OCI-LY7 (cell line): Measurements from ENCODE around the gene RIT2. TPM values are rescaled to one million over a fixed set of nuclear protein-coding genes. Genes with fewer than 3 reads are reported as not detected.

ENCODE experiments used
- BruUV-seq: library from RNA; stranded (reverse); fragments of 400-500 nt; replicated peaks from 2 replicates; lab custom pipeline; 2021; lab: Mats Ljungman, UMichigan
- CTCF ChIA-PET: fragments of 300-600 bp; sonication (Branson Sonifier 250); formaldehyde crosslinking; loops from one replicate; lab custom pipeline; 2022; ENCODE audit warnings: antibody characterized with exemption; ENCODE audit not compliant: unreplicated experiment; lab: Charles Lee
- POLR2A ChIA-PET: fragments of 300-600 bp; sonication (Branson Sonifier 250); formaldehyde crosslinking; loops from one replicate; lab custom pipeline; 2022; ENCODE audit warnings: antibody characterized with exemption; lab: Charles Lee
- DNase-seq: peaks from one replicate; pipeline ENCODE4 v3.0.0-alpha.2; 2015; ENCODE audit warnings: low spot score
- H2AFZ ChIP-seq: fragments of 200-600 bp; sonication (generic), shearing (Covaris generic); 2 replicates; pipeline ENCODE4 v1.6.1; 2014; ENCODE audit warnings: mild to moderate bottlenecking, antibody characterized with exemption, low read length, moderate library complexity
- H3K27ac ChIP-seq: fragments of 200-600 bp; sonication (generic); 2 replicates; pipeline ENCODE4 v1.5.1; 2014; ENCODE audit warnings: mixed run types, low read depth, mild to moderate bottlenecking, moderate library complexity, low read length, inconsistent platforms; ENCODE audit not compliant: poor library complexity, severe bottlenecking
- H3K36me3 ChIP-seq: fragments of 200-600 bp; sonication (generic); 2 replicates; pipeline ENCODE4 v1.6.1; 2014; ENCODE audit warnings: mild to moderate bottlenecking, antibody characterized with exemption, low read length, moderate library complexity, mixed read lengths; ENCODE audit not compliant: insufficient read depth
- H3K4me1 ChIP-seq: fragments of 200-600 bp; sonication (generic); 2 replicates; pipeline ENCODE4 v1.5.1; 2014; ENCODE audit warnings: mild to moderate bottlenecking, low read length; ENCODE audit not compliant: insufficient read depth, poor library complexity, severe bottlenecking
- H3K4me2 ChIP-seq: fragments of 200-600 bp; sonication (generic); 2 replicates; pipeline ENCODE4 v1.6.1; 2014; ENCODE audit warnings: mild to moderate bottlenecking, low read length
- H3K4me3 ChIP-seq: fragments of 200-600 bp; sonication (generic); 2 replicates; pipeline ENCODE4 v1.5.1; 2014; ENCODE audit warnings: mild to moderate bottlenecking, low read depth, low read length; ENCODE audit not compliant: poor library complexity, severe bottlenecking
- H3K79me2 ChIP-seq: fragments of 200-600 bp; sonication (generic); 2 replicates; pipeline ENCODE4 v1.6.1; 2016; ENCODE audit warnings: low read depth, mild to moderate bottlenecking, low read length, moderate library complexity, mixed read lengths; ENCODE audit not compliant: insufficient read depth
- H3K9me2 ChIP-seq: fragments of 200-600 bp; sonication (generic); 2 replicates; pipeline ENCODE4 v1.6.1; 2016; ENCODE audit warnings: mild to moderate bottlenecking, low read length, mixed read lengths; ENCODE audit not compliant: insufficient read depth
- H3K9me3 ChIP-seq: fragments of 200-600 bp; sonication (generic); 2 replicates; pipeline ENCODE4 v1.6.1; 2014; ENCODE audit warnings: mild to moderate bottlenecking, mixed run types, low read length, mixed read lengths
- H4K20me1 ChIP-seq: fragments of 200-600 bp; sonication (generic); 2 replicates; pipeline ENCODE4 v1.6.1; 2014; ENCODE audit warnings: mild to moderate bottlenecking, antibody characterized with exemption, low read length, moderate library complexity, mixed read lengths; ENCODE audit not compliant: insufficient read depth
- EZH2phosphoT487 ChIP-seq: fragments of 200-600 bp; sonication (generic); IDR thresholded peaks from 2 replicates; pipeline ENCODE4 v1.6.1; 2018; ENCODE audit warnings: low read depth, borderline replicate concordance, mild to moderate bottlenecking, mixed run types, antibody characterized with exemption, low read length, moderate library complexity, mixed read lengths
- intact Hi-C: fragments of 100-400 bp; cut with micrococcal nuclease; formaldehyde crosslinking; loops from one replicate; pipeline ENCODE4 v1.10.0; 2022; ENCODE audit not compliant: unreplicated experiment
- total RNA-seq, 2 experiments: library from RNA; depleted of rRNA in 1 of 2; stranded (reverse); fragments of >200 nt in 1 of 2; shearing (Covaris generic) in 1 of 2; gene quantifications; 2 replicates each; pipeline ENCODE4 v1.2.3, GENCODE V29; 2014 to 2022
- TF ChIP-seq, protein P1 (sequence below): fragments of 200-600 bp; sonication (generic); conservative IDR thresholded peaks from 2 replicates; pipeline ENCODE4 v1.5.1; 2014; ENCODE audit warnings: mild to moderate bottlenecking, antibody characterized with exemption, low read length, moderate library complexity, mixed read lengths

Gene RIT2
- total RNA-seq, 2 experiments from 2014 or later, result not detected

DNA sequence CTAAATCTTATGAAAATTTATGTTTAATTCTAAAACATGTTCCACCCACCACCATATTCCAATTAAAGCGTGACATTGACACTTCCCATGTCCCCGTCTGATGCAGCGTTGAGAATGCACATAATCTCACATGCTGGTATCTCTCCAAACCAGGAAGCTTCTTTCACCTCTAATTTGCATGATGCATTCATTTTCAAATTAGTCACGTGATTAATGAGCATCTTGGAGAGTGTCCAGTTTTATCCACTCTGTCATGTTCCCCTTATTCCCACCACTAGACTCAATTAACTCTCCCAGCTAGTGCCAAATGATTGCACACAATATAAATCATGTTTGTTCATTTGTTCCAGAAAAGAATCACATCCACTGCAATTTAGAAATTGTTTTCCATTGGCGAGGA, 105.8 kb downstream of the RIT2 start:
- CTCF ChIA-PET, result no interaction called here
- TF ChIP-seq EZH2phosphoT487, result no peak
- TF ChIP-seq, protein P1, sequence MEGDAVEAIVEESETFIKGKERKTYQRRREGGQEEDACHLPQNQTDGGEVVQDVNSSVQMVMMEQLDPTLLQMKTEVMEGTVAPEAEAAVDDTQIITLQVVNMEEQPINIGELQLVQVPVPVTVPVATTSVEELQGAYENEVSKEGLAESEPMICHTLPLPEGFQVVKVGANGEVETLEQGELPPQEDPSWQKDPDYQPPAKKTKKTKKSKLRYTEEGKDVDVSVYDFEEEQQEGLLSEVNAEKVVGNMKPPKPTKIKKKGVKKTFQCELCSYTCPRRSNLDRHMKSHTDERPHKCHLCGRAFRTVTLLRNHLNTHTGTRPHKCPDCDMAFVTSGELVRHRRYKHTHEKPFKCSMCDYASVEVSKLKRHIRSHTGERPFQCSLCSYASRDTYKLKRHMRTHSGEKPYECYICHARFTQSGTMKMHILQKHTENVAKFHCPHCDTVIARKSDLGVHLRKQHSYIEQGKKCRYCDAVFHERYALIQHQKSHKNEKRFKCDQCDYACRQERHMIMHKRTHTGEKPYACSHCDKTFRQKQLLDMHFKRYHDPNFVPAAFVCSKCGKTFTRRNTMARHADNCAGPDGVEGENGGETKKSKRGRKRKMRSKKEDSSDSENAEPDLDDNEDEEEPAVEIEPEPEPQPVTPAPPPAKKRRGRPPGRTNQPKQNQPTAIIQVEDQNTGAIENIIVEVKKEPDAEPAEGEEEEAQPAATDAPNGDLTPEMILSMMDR, result no peak
- H4K20me1 ChIP-seq, result no peaks in the 10 kb centered on the region
- no peak for DNase-seq
- H3K27ac ChIP-seq, result no peak overlapping the region
- H3K4me2 ChIP-seq, result no peak overlapping the region
- POLR2A ChIA-PET, result no interaction called here
- BruUV-seq, result no TSS peak
- no peaks in the 10 kb centered on the region for H3K79me2 ChIP-seq
- H3K36me3 ChIP-seq, result no peaks in the 10 kb centered on the region
- H3K4me1 ChIP-seq, result no peaks in the 10 kb centered on the region
- H3K4me3 ChIP-seq, result no peak overlapping the region
- no peaks in the 10 kb centered on the region for H3K9me2 ChIP-seq
- intact Hi-C loops, result no loop called here
- no peaks in the 10 kb centered on the region for H3K9me3 ChIP-seq
- no peak overlapping the region for H2AFZ ChIP-seq

DNA sequence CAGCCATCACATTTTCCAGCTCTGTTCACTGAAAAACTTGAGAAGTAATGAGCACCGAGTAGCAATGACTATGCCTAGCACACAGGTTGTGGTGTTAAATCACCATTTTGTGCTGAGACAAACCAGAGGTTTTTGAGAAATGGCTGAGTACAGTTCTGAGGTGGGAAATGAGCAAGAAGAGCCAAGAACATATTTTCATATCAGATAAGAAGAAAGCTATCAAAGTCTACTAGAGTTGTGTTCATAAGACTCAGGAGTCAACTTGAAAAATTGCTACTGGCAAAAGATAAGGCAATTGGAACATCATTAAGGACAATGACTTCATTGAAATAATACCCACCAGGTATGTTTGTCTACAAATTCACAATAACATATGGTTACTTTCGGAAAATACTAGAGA, 108.1 kb downstream of the RIT2 start:
- POLR2A ChIA-PET, result no interaction called here
- BruUV-seq, result no TSS peak
- intact Hi-C loops, result no loop called here

DNA sequence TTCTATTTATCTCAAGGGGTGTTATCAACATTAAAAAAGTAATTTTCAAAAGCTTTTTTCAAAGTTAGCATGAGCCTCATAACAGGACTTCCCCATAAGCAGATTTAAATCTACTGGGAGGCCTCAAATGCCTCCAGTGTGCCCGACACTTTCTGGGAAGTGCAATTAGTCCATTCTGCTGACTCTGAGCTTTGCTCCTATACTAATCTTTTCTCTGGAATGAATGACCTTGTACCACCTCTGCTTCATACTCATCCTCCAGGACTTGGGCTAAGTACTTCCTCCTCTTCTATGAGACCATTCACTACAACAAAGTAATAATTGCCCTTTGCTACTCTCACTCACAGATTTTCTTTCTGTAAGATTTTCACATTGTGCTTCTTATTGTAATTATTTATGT, 111.1 kb downstream of the RIT2 start:
- POLR2A ChIA-PET, result no interaction called here
- no peaks in the 10 kb centered on the region for H3K9me2 ChIP-seq
- no peaks in the 10 kb centered on the region for H3K36me3 ChIP-seq
- CTCF ChIA-PET, result no interaction called here
- no peaks in the 10 kb centered on the region for H4K20me1 ChIP-seq
- no peaks in the 10 kb centered on the region for H3K4me1 ChIP-seq
- intact Hi-C loops, result no loop called here
- H3K9me3 ChIP-seq, result no peaks in the 10 kb centered on the region
- DNase-seq, result no peak
- no peak for TF ChIP-seq EZH2phosphoT487
- TF ChIP-seq, protein P1, result no peak
- BruUV-seq, result no TSS peak
- H3K4me2 ChIP-seq, result no peak overlapping the region
- no peak overlapping the region for H3K27ac ChIP-seq
- no peak overlapping the region for H2AFZ ChIP-seq
- H3K79me2 ChIP-seq, result no peaks in the 10 kb centered on the region
- no peak overlapping the region for H3K4me3 ChIP-seq

More for the DNA sequence above, 108.1 kb downstream of the RIT2 start:
- Histone ChIP-seq H3K4me3 (no peak overlapping the region), H3K79me2 (no peaks in the 10 kb centered on the region), H3K36me3 (no peaks in the 10 kb centered on the region), H3K9me2 (no peaks in the 10 kb centered on the region), H3K27ac (no peak overlapping the region), H3K4me1 (no peaks in the 10 kb centered on the region), H3K9me3 (no peaks in the 10 kb centered on the region), H4K20me1 (no peaks in the 10 kb centered on the region), H3K4me2 (no peak overlapping the region), H2AFZ (no peak overlapping the region)
- CTCF ChIA-PET, result no interaction called here
- TF ChIP-seq, protein P1, result no peak
- TF ChIP-seq EZH2phosphoT487, result no peak
- no peak for DNase-seq
